Nephron (organoid): ENCODE measurements around the gene CCDC116.
"Not testable (repeated sequence)": the region's sequence is repeated elsewhere in the genome, so short reads cannot be mapped to it uniquely, and the experiment has no call there.

Experiments used
- H3K27ac Mint-ChIP-seq, 3 experiments: 2 replicates each; pipeline ENCODE4 v1.8.0; 2020; ENCODE audit warnings: mixed read lengths in 3 of 3, mild to moderate bottlenecking in 2 of 3, moderate library complexity in 1 of 3
- H3K27me3 Mint-ChIP-seq: 2 replicates; pipeline ENCODE4 v1.8.0; 2021; ENCODE audit warnings: low read depth, mild to moderate bottlenecking, moderate library complexity, mixed read lengths
- H3K36me3 Mint-ChIP-seq: 2 replicates; pipeline ENCODE4 v1.8.0; 2020; ENCODE audit warnings: low read depth, mixed read lengths
- H3K4me1 Mint-ChIP-seq: 2 replicates; pipeline ENCODE4 v1.8.0; 2020; ENCODE audit warnings: mixed read lengths
- H3K4me3 Mint-ChIP-seq, 3 experiments: 2 replicates each; pipeline ENCODE4 v1.8.0; 2020; ENCODE audit warnings: mild to moderate bottlenecking in 3 of 3, mixed read lengths in 3 of 3, moderate library complexity in 2 of 3
- H3K9me3 Mint-ChIP-seq: 2 replicates; pipeline ENCODE4 v1.8.0; 2020; ENCODE audit warnings: mixed read lengths
- TF ChIP-seq, protein P1 (sequence below), 3 experiments: fragments of 200-600 bp; sonication (generic); IDR thresholded peaks; one replicate each; pipeline ENCODE4 v1.5.0; 2021; ENCODE audit warnings: antibody characterized with exemption in 3 of 3; ENCODE audit not compliant: unreplicated experiment in 3 of 3

CCDC116 gene

GRCh38 chr22:21606775-21607174, 25.8 kb upstream of the CCDC116 start:
- no peaks in the 10 kb centered on the region for H3K27me3 Mint-ChIP-seq
- no peak overlapping the region for H3K27ac Mint-ChIP-seq
- TF ChIP-seq, protein P1, sequence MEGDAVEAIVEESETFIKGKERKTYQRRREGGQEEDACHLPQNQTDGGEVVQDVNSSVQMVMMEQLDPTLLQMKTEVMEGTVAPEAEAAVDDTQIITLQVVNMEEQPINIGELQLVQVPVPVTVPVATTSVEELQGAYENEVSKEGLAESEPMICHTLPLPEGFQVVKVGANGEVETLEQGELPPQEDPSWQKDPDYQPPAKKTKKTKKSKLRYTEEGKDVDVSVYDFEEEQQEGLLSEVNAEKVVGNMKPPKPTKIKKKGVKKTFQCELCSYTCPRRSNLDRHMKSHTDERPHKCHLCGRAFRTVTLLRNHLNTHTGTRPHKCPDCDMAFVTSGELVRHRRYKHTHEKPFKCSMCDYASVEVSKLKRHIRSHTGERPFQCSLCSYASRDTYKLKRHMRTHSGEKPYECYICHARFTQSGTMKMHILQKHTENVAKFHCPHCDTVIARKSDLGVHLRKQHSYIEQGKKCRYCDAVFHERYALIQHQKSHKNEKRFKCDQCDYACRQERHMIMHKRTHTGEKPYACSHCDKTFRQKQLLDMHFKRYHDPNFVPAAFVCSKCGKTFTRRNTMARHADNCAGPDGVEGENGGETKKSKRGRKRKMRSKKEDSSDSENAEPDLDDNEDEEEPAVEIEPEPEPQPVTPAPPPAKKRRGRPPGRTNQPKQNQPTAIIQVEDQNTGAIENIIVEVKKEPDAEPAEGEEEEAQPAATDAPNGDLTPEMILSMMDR (IDR thresholded peaks at IDR 0.05; ENCODE audit: unreplicated experiment in 3 of 3): no peak
- H3K4me1 Mint-ChIP-seq: no peaks in the 10 kb centered on the region
- H3K4me3 Mint-ChIP-seq: no peak overlapping the region
- peaks cover 28% of the 10 kb centered on the region for H3K36me3 Mint-ChIP-seq
- no peaks in the 10 kb centered on the region for H3K9me3 Mint-ChIP-seq

DNA sequence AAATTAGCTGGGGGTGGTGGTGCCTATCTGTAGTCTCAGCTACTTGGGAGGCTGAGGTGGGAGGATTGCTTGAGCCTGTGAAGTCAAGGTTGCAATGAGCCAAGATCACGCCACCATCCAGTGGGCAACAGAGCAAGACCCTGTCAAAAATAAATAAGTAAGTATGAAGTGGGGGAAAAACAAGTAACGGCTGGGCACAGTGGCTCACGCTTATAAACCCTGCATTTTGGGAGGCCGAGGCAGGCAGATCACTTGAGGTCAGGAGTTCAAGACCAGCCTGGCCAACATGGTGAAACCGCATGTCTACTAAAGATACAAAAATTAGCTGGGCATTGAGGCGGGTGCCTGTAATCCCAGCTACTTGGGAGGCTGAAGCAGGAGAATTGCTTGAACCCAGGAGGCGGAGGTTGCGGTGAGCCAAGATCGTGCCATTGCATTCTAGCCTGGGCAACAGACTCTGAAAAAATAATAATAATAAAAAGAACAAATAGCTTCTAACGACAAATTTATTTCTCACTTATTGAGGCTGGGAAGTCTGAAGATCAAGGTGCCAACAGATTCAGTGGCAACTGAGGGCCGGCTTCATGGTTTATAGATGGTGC, 22.9 kb upstream of the CCDC116 start:
- H3K4me1 Mint-ChIP-seq, H3K4me3 Mint-ChIP-seq, H3K27ac Mint-ChIP-seq, H3K27me3 Mint-ChIP-seq, H3K9me3 Mint-ChIP-seq: not testable (repeated sequence)
- peaks cover 36% of the 10 kb centered on the region for H3K36me3 Mint-ChIP-seq

DNA sequence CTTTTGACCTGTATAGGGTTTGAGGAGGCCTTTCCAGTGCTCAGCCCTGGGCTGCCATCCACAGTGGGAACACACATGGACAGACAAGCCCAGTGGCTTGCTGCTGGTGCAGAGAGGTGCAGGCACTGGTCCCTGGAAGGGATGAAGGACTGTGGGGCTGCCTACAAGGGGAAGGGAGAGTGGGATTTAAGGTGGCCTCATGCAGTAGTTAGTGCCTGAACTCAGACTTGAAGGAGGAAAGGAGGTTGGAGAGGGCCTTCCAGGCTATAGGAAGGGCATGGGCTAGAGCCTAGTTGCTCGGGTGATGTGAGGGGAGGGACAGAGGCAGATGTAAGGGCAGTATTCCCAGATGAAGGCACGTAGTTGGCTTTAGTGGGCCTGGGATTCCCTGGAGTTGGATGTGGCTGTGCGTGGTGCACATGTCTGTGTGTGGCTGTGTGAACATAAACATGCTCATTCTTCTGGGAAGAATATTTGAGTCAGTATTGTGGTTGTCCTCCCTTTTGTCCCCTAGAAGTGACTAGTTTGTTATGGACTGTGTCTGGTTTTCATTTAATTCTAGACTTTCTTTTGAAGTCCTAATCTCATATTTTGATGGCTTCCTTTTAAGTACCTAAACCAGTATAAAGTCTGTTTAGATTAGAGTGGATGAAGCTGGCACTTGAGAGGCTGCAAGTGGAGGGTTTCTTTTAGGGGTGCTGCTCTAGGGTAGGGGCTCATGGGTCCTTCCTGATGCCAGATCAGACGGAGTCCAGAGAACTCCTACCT, 21.2 kb upstream of the CCDC116 start:
- TF ChIP-seq, protein P1 (IDR thresholded peaks at IDR 0.05; ENCODE audit: unreplicated experiment in 3 of 3): no peak
- H3K4me1 Mint-ChIP-seq: no peaks in the 10 kb centered on the region
- H3K27me3 Mint-ChIP-seq: no peaks in the 10 kb centered on the region
- H3K36me3 Mint-ChIP-seq: peaks cover 45% of the 10 kb centered on the region
- no peak overlapping the region for H3K4me3 Mint-ChIP-seq
- H3K27ac Mint-ChIP-seq: no peak overlapping the region
- H3K9me3 Mint-ChIP-seq: no peaks in the 10 kb centered on the region

DNA sequence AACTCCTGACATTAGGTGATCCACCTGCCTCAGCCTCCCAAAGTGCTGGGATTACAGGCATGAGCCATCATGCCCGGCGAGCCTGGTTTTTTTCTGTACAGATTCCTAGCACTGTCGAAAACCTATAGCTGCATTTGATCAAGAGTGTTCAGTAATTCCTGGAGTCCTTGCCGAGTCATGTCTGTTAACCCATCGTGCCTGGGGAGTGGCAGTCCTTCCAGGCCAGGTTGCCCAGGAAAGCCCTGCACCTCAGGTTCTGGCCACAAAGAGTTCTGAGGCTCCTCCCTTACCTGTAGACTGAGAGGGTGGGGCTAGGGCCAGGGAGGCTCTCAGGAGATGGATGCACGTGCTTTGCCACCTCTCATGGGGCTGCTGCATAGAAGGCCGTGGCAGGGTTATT, 19.7 kb upstream of the CCDC116 start:
- H3K4me1 Mint-ChIP-seq: no peaks in the 10 kb centered on the region
- no peaks in the 10 kb centered on the region for H3K27me3 Mint-ChIP-seq
- H3K9me3 Mint-ChIP-seq: no peaks in the 10 kb centered on the region
- H3K36me3 Mint-ChIP-seq: peaks cover 41% of the 10 kb centered on the region
- TF ChIP-seq, protein P1 (IDR thresholded peaks at IDR 0.05; ENCODE audit: unreplicated experiment in 3 of 3): no peak
- no peak overlapping the region for H3K4me3 Mint-ChIP-seq
- H3K27ac Mint-ChIP-seq: no peak overlapping the region

GRCh38 chr22:21613553-21614233, 18.9 kb upstream of the CCDC116 start:
- no peak overlapping the region for H3K27ac Mint-ChIP-seq
- no peaks in the 10 kb centered on the region for H3K27me3 Mint-ChIP-seq
- no peak overlapping the region for H3K4me3 Mint-ChIP-seq
- H3K36me3 Mint-ChIP-seq: peaks cover 38% of the 10 kb centered on the region
- H3K9me3 Mint-ChIP-seq: no peaks in the 10 kb centered on the region
- no peaks in the 10 kb centered on the region for H3K4me1 Mint-ChIP-seq
- TF ChIP-seq, protein P1 (IDR thresholded peaks at IDR 0.05; ENCODE audit: unreplicated experiment in 3 of 3): no peak

GRCh38 chr22:21615731-21616130, 16.8 kb upstream of the CCDC116 start:
- H3K4me3 Mint-ChIP-seq: no peak overlapping the region
- TF ChIP-seq, protein P1 (IDR thresholded peaks at IDR 0.05; ENCODE audit: unreplicated experiment in 3 of 3): no peak
- H3K36me3 Mint-ChIP-seq: peaks cover 38% of the 10 kb centered on the region
- peaks cover 5% of the 10 kb centered on the region for H3K4me1 Mint-ChIP-seq
- no peaks in the 10 kb centered on the region for H3K9me3 Mint-ChIP-seq
- H3K27me3 Mint-ChIP-seq: no peaks in the 10 kb centered on the region
- peak overlapping the region in 1 of 3 experiments; percentile 17 for H3K27ac Mint-ChIP-seq

GRCh38 chr22:21617337-21617736, 15.2 kb upstream of the CCDC116 start:
- Mint-ChIP-seq H3K4me1 (peaks cover 11% of the 10 kb centered on the region), H3K36me3 (peaks cover 32% of the 10 kb centered on the region)
- H3K27ac Mint-ChIP-seq, H3K4me3 Mint-ChIP-seq, H3K27me3 Mint-ChIP-seq, H3K9me3 Mint-ChIP-seq: not testable (repeated sequence)
